Activated T-cell treated with anti-CD3 and anti-CD28 coated beads, Interleukin-2, amount 50 U/mL, for 72 hours (primary cell): ENCODE measurements around the gene FGD3. TPM values are rescaled to one million over a fixed set of nuclear protein-coding genes. Genes with fewer than 3 reads are reported as not detected.
A peak's percentile ranks its signal among the peaks of the same experiment; 100 is the strongest.
"Not testable (repeated sequence)": the region's sequence is repeated elsewhere in the genome, so short reads cannot be mapped to it uniquely, and the experiment has no call there.

Experiments used
- ATAC-seq, 2 donors: fragments of 150-1000 bp; cut with Tn5 transposase; replicated peaks in 1 of 2; 2 replicates each; pipeline ENCODE4 v1.10.0; 2021; ENCODE audit warnings: moderate library complexity in 2 of 2, mild to moderate bottlenecking in 1 of 2
- DNase-seq, 2 donors: peaks; one replicate each; pipeline ENCODE4 v3.0.0; 2021 to 2022; ENCODE audit warnings: mixed read lengths in 1 of 2
- H3K27ac Mint-ChIP-seq: one replicate; pipeline ENCODE4 v1.8.0; 2022; ENCODE audit warnings: mild to moderate bottlenecking, moderate library complexity, mixed read lengths
- H3K27me3 Mint-ChIP-seq: one replicate; pipeline ENCODE4 v1.8.0; 2022; ENCODE audit warnings: low read depth, mixed read lengths
- H3K36me3 Mint-ChIP-seq, 2 donors: one replicate each; pipeline ENCODE4 v1.8.0; 2022; ENCODE audit warnings: mixed read lengths in 2 of 2, mild to moderate bottlenecking in 1 of 2; ENCODE audit not compliant: insufficient read depth in 2 of 2
- H3K4me1 Mint-ChIP-seq: one replicate; pipeline ENCODE4 v1.8.0; 2022; ENCODE audit warnings: low read depth, mixed read lengths
- H3K4me3 Mint-ChIP-seq, 2 donors: one replicate each; pipeline ENCODE4 v1.8.0; 2022; ENCODE audit warnings: mild to moderate bottlenecking in 2 of 2, mixed read lengths in 2 of 2, moderate library complexity in 2 of 2
- H3K9me3 Mint-ChIP-seq, 2 donors: one replicate each; pipeline ENCODE4 v1.8.0; 2022; ENCODE audit warnings: mixed read lengths in 2 of 2
- total RNA-seq, 2 donors: library from RNA; stranded (reverse); gene quantifications; one replicate each; pipeline ENCODE4 v1.2.3, GENCODE V29; 2022

FGD3 gene, protein sequence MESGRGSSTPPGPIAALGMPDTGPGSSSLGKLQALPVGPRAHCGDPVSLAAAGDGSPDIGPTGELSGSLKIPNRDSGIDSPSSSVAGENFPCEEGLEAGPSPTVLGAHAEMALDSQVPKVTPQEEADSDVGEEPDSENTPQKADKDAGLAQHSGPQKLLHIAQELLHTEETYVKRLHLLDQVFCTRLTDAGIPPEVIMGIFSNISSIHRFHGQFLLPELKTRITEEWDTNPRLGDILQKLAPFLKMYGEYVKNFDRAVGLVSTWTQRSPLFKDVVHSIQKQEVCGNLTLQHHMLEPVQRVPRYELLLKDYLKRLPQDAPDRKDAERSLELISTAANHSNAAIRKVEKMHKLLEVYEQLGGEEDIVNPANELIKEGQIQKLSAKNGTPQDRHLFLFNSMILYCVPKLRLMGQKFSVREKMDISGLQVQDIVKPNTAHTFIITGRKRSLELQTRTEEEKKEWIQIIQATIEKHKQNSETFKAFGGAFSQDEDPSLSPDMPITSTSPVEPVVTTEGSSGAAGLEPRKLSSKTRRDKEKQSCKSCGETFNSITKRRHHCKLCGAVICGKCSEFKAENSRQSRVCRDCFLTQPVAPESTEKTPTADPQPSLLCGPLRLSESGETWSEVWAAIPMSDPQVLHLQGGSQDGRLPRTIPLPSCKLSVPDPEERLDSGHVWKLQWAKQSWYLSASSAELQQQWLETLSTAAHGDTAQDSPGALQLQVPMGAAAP
- total RNA-seq: 10 to 100 TPM; 66.2 to 72.9 TPM

DNA sequence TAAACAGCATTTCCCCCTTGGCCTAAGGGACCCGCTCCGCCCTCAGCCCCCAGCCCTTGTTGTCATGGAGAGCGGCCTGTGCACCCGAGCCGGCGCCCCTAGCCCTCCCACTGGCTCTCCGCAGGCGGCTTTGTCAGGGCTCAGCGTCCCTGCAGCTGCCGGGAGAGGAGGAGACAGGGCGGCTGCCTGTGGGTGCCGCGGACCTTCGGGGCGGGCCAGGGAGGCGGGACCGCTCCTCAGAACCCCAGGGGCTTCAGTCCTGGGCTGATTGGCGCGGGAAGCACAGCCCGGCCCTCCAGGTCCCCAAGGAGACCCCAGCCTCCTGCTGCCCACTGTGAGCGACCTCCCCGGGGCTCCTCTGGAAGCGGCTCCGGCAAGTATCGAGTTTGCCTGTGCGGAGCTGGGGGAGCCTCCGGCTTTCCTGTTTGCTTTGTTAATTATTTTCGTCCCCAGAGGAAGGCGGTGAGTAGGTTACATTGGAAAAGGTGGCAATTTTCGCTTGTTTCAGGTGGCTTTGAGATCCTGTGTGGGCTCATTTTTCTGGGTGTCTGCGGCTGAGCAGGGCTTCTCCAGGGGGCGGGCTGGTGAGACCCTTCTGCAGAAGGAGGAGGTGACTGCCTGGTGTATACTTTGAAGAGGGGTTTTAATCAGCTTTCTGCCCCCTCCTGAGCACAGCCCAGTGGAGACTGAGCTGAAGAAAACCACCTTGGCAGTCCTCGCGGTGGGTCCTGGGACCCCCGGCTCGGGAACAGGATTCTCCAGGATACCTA lies at the start of gene FGD3:
Gene FGD3 (plus strand): TSS at position 256 of the 770 bp plus-strand sequence. CDS start 28,734 bp downstream, outside the sequence.
- peaks cover 2% of the 10 kb centered on the region in 2 donors for H3K9me3 Mint-ChIP-seq
- H3K4me1 Mint-ChIP-seq: peaks cover 40% of the 10 kb centered on the region
- DNase-seq (peak; percentile 54 to 61), ATAC-seq (peak; percentile 83 to 90)
- peak within 1 kb of the TSS; percentile 90 to 95 for H3K4me3 Mint-ChIP-seq
- peaks cover 0 to 3% of the 10 kb centered on the region in 2 donors for H3K36me3 Mint-ChIP-seq
- H3K27ac Mint-ChIP-seq: peak within 1 kb of the TSS; percentile 84
- H3K27me3 Mint-ChIP-seq: no peaks in the 10 kb centered on the region

DNA sequence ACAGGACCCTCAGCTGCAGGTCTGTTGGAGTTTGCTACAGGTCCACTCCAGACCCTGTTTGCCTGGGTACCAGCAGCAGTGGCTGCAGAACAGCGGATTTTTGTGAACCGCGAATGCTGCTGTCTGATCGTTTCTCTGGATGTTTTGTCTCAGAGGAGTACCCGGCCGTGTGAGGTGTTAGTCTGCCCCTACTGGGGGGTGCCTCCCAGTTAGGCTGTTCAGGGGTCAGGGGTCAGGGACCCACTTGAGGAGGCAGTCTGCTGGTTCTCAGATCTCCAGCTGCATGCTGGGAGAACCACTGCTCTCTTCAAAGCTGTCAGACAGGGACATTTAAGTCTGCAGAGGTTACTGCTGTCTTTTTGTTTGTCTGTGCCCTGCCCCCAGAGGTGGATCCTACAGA lies 42.2 kb upstream of the FGD3 start:
- H3K36me3 Mint-ChIP-seq, DNase-seq, H3K27me3 Mint-ChIP-seq, H3K4me1 Mint-ChIP-seq, ATAC-seq, H3K27ac Mint-ChIP-seq, H3K9me3 Mint-ChIP-seq: not testable (repeated sequence)
- peak overlapping the region in 1 of 2 donors; percentile 17 for H3K4me3 Mint-ChIP-seq

DNA sequence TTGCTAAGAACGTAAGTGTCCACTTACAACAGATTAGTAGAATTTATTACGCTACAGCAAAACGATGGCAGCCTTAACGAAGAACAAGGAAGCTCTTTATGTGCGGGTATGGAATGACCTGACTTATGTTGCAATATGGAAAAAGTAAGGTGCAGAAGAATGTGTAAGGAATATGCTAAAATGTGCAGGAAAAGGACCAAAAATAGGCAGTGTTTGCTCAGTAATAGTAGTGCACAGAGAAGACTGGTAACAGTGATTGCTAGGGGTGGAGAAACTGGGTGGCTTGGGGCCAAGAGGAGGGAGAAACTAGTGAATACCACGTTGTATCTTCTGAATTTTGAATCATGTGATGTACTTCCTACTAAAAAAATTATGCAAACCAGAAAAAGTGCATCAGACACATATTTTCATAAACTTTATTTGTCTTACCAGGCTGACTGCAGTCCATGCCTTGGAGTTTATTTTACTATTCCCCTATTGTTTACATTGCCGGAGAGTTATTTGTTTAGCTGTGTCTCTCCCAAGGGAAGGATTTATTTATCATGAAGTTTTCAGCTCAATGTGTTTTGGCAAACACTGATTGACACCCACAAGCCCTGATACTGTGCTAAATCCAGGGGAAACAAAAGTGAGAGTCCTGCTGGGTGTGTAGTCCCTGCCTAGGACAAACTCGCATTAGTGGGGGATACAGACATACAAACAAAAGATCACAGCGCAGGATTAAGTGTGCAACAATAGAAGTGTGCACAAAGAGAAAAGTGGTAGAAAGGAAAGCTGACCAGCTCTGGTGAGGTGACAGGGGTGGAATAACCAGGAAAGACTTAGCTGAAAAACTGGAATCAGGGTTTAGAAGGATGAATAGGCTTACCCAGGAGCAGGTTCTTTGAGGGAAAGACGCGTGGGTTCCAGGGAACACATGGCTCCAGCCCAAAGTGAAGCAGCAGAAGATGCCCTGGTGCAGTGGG lies 35.5 kb upstream of the FGD3 start:
- ATAC-seq (no peak), DNase-seq (no peak)
- Mint-ChIP-seq H3K4me1 (no peaks in the 10 kb centered on the region), H3K4me3 (no peak overlapping the region), H3K9me3 (no peaks in the 10 kb centered on the region), H3K36me3 (no peaks in the 10 kb centered on the region), H3K27ac (no peak overlapping the region), H3K27me3 (no peaks in the 10 kb centered on the region)

DNA sequence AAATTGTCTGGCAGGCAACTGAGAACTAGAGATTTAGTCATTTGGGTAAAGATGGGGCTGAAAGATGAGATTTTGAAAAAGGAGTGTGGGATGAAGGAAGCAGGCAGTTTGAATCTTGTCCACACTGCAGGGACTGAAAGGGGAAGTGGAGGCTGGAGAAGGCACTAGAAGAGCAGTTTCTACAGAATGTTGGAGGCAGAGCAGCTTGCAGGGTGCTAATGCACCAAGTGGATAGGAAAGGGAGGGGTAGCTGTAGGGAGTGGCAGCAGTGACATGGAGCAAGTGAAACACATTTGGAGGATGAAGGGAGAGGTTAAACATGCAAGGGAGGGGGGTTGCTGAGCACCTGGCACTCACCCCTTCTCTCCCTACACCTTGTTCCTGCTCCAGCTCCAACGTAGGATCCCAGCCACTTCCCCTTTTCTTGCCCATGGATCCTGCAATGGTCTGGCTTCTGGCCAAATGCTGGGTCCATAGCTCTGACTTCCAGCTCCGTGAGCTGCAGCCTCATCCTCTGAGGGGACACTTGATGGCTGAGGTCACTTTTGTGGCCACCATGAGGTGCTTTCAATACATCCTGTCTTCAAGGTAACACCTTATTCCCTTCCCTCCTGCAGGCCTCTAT lies 30.0 kb upstream of the FGD3 start:
- Mint-ChIP-seq H3K9me3 (no peaks in the 10 kb centered on the region), H3K27ac (no peak overlapping the region), H3K27me3 (no peaks in the 10 kb centered on the region), H3K4me3 (no peak overlapping the region), H3K36me3 (no peaks in the 10 kb centered on the region), H3K4me1 (peaks cover 6% of the 10 kb centered on the region)
- ATAC-seq (no peak), DNase-seq (no peak)

DNA sequence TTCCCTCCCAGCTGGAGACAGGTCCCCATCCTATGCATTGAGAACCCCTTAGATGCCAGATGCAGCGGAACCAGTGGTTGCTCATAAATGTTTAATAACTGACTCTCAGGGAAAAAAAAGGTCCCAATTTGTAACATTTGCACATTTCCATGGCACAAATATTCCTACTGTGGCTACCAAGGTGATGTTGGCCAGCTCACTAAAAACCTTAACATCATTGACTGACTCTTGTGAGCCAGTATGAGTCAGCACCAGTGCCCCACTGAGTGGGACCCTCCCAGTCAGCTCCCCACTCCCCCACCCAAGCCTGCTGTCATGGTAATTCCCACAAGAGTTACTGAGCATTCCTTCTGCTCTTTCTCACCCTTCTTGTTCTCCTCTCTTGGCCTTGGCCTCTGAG lies 26.9 kb upstream of the FGD3 start:
- no peak for ATAC-seq

DNA sequence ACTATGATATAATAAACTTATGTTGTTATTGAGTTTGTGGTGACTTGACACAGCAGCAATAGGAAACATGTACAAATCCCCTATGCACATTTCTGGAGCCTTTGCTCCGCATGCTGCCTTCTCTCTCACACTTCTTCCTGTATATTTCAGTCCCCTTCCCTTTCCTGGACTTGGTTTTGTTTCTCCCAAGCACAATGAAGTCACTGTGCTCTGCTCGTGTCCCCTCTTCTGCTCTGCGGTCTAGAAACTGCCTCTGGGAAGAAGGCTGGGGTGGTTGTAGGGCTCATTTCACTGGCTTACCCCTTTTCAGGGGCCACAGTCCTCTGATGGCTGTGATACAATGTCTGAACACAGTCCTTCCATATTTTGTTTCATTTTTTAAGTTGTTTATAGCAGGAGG lies 15.7 kb upstream of the FGD3 start:
- no peaks in the 10 kb centered on the region for H3K27me3 Mint-ChIP-seq
- no peaks in the 10 kb centered on the region for H3K36me3 Mint-ChIP-seq
- no peak overlapping the region for H3K27ac Mint-ChIP-seq
- no peak for DNase-seq
- H3K4me1 Mint-ChIP-seq: no peaks in the 10 kb centered on the region
- no peak overlapping the region for H3K4me3 Mint-ChIP-seq
- ATAC-seq: no peak
- H3K9me3 Mint-ChIP-seq: no peaks in the 10 kb centered on the region

More for the DNA sequence above, 26.9 kb upstream of the FGD3 start:
- DNase-seq: no peak
- Mint-ChIP-seq H3K9me3 (no peaks in the 10 kb centered on the region), H3K4me1 (peaks cover 6% of the 10 kb centered on the region), H3K27ac (no peak overlapping the region), H3K36me3 (no peaks in the 10 kb centered on the region), H3K27me3 (no peaks in the 10 kb centered on the region), H3K4me3 (no peak overlapping the region)

DNA sequence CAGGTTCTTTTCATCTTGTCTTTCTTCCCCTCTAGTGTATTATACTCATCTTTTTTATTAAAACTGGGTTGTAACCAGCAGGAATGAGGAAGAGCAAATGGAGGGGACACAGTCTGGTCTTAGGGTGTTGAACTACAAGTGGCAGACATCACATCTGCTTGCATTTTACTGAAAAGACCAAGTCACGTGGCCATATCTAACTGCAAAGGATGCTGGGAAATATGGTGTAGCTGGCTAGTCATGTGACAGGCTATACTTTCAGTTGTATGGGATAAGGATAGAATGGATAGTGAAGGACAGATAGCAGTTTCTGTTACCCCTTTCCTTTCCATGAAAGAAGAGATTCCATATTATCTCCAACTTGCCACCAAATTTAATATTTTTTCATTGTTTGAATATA lies 13.0 kb upstream of the FGD3 start:
- DNase-seq (no peak), ATAC-seq (no peak)
- Mint-ChIP-seq H3K4me1 (no peaks in the 10 kb centered on the region), H3K27ac (no peak overlapping the region), H3K27me3 (no peaks in the 10 kb centered on the region), H3K9me3 (no peaks in the 10 kb centered on the region), H3K4me3 (no peak overlapping the region), H3K36me3 (no peaks in the 10 kb centered on the region)

DNA sequence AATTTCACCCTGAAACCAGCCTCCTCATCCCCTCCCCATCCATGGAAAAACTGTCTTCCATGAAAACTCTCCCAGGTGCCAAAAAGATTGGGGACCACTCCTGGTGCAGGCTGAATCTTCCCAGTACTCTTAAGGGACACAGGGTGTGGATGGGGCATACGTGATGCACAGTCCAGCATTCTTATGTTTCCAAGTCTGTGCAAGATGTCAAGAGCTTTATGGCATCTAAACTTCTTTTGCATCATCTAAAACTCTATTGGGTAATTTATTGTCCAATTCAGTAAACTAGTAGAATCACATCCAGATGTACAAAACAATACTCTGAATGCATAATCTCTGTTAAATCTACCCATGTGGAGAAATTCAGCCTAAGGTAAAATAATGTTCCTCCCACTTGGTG lies 9.3 kb upstream of the FGD3 start:
- Mint-ChIP-seq H3K36me3 (no peaks in the 10 kb centered on the region), H3K4me1 (peaks cover 8% of the 10 kb centered on the region), H3K9me3 (no peaks in the 10 kb centered on the region), H3K27me3 (no peaks in the 10 kb centered on the region), H3K27ac (no peak overlapping the region), H3K4me3 (no peak overlapping the region)
- ATAC-seq: no peak
- DNase-seq: no peak

DNA sequence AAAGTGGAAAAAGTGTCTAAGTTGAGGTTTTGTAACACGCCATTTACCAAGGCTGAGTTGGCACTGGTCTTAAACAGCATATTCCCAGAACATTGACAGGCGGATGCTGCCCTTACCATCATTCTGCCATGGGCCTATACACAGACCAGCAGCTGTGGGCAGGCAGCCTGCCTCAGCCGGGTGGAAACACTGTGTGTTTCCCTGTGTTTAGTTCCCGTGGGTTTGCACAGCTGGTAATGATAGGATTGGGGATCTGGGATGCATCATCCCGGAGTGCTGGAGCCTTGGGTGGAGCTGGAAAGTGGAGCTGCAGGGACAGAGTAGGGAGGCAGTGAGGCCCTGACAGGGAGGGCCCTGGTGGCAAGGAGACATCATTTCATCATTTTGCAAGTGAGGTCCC lies 5.5 kb upstream of the FGD3 start:
- Mint-ChIP-seq H3K36me3 (peaks cover 0 to 3% of the 10 kb centered on the region in 2 donors), H3K4me1 (peaks cover 13% of the 10 kb centered on the region), H3K27ac (no peak overlapping the region), H3K27me3 (no peaks in the 10 kb centered on the region), H3K9me3 (peaks cover 2% of the 10 kb centered on the region in 2 donors), H3K4me3 (no peak overlapping the region)
- DNase-seq (no peak), ATAC-seq (no peak)

DNA sequence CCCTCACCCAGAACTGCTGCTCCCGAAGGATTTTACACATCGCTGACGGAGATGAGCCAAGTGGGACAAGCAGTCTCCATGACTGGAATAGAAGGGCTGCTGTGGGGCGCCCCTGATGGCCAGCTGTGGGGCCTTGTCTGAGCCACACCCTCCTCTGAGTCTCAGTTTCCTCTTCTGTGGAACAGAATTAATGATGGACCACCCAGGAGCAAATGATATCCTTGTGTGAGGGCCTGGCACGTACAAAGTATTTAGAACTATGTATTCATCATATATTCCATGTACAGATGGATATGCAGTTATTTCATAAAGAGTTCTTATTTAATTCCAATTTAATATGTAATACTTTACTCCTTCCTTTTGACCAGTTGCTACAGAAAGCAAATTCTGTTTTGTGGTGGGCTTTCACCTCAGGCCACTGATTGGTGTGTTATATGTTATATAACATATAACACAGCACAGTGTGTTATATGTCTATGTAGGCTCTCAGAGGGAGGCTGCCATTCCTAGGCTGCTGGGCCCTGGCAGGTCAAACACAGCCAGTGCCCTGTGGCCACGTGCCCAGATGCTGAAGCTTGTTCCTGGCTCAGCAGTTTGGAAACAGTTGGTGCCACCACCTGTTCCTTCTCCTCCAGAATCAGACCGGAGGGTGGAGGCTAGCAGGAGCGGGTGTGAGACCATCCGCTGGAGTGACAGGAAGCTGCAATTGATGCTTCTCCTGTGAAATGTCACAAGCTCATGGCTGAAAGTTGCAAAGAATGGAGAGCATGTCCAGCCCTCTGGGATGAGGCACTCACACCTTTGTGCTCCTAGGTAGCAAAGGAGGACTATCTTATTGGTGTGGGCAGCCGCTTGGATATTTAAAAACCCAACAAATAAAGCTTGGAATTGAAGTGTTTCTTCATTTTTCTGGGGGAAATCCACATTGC lies 4.4 kb upstream of the FGD3 start:
- Mint-ChIP-seq H3K27me3 (no peaks in the 10 kb centered on the region), H3K27ac (no peak overlapping the region), H3K4me1 (peaks cover 21% of the 10 kb centered on the region), H3K36me3 (peaks cover 0 to 3% of the 10 kb centered on the region in 2 donors), H3K9me3 (peaks cover 2% of the 10 kb centered on the region in 2 donors), H3K4me3 (no peak overlapping the region)
- DNase-seq (no peak), ATAC-seq (no peak)

DNA sequence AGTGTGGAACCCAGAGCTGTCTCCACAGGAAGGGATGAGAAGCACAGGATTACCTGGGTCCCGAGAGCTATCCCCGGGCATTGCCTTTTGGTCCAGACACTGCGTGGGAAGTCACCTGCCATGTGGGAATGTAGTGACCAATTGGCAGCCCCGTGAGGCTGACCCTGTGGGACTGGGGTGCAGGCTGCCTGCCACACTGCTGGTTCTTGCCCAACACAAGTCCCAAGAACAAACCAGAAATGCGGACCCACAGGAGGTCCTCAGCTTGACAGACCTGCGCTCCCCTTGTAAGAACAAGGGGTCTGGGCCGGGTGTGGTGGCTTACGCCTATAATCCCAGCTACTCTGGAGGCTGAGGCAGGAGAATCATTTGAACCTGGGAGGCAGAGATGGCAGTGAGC lies 2.4 kb upstream of the FGD3 start:
- no peak overlapping the region for H3K4me3 Mint-ChIP-seq
- ATAC-seq: no peak
- no peaks in the 10 kb centered on the region for H3K27me3 Mint-ChIP-seq

More for the DNA sequence above, 2.4 kb upstream of the FGD3 start:
- Mint-ChIP-seq H3K9me3 (peaks cover 2% of the 10 kb centered on the region in 2 donors), H3K27ac (no peak overlapping the region), H3K4me1 (peaks cover 38% of the 10 kb centered on the region), H3K36me3 (peaks cover 0 to 3% of the 10 kb centered on the region in 2 donors)
- DNase-seq: no peak
